Left ventricle myocardium inferior (tissue), 1 donor: ENCODE data around the gene RGS4. TPM values are rescaled to one million over a fixed set of nuclear protein-coding genes. Genes with fewer than 3 reads are reported as not detected.

Source experiments
- DNase-seq: peaks from one replicate; pipeline ENCODE4 v3.0.0-alpha.2; 2020
- H3K27ac ChIP-seq: fragments of 200-600 bp; replicated peaks from 2 replicates; pipeline ENCODE4 v1.8.0; 2021
- H3K27me3 ChIP-seq: fragments of 200-600 bp; 2 replicates; pipeline ENCODE4 v1.8.0; 2021; ENCODE audit warnings: low read depth
- H3K36me3 ChIP-seq: fragments of 200-600 bp; 2 replicates; pipeline ENCODE4 v1.8.0; 2021
- H3K4me1 ChIP-seq: fragments of 200-600 bp; 2 replicates; pipeline ENCODE4 v1.8.0; 2021
- H3K4me3 ChIP-seq: fragments of 200-600 bp; 2 replicates; pipeline ENCODE4 v1.8.0; 2021; ENCODE audit warnings: mild to moderate bottlenecking, moderate library complexity
- H3K9me3 ChIP-seq: fragments of 200-600 bp; replicated peaks from 2 replicates; pipeline ENCODE4 v1.8.0; 2021
- intact Hi-C: fragments of 100-400 bp; cut with micrococcal nuclease; formaldehyde crosslinking; loops from one replicate; pipeline ENCODE4 v1.11.0; 2022
- total RNA-seq: library from RNA; stranded (reverse); fragmentation: NEBNext Ultra II Directional; extraction: Animal tissue kit (Norgen Biotek cat#: 25700); gene quantifications from one replicate; pipeline ENCODE4 v1.2.1, GENCODE V29; 2021
- TF ChIP-seq, protein P1 (sequence below): fragments of 200-600 bp; IDR thresholded peaks from 2 replicates; pipeline ENCODE4 v1.8.0; 2021; ENCODE audit warnings: antibody characterized with exemption, mild to moderate bottlenecking, borderline replicate concordance
- donor health status: DM: no; HTN: yes; CAD: no; lungs with severe emphysema.

The RGS4 gene
- total RNA-seq, 1 donor from 2014 or later, result 3.2 TPM

DNA sequence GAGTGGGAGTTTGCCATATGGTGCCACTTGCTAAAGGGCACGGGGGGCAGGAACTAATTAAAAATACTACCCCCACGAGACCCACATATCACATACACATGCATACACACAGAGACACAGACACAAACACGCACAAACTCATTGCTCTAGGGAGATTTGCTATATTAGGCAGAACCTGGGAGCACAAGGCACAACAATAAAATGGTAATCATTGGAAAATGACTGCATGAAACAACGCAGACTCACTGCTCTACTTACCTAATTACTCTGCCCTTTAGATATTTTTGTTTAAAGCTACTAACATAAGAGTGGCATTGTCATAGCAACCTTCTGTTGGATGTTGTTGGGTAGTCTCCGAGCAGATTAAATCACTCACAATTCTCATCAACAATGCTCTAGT is 20.3 kb upstream of the RGS4 start:
- H3K9me3 ChIP-seq, result no peaks in the 10 kb centered on the region
- no peaks in the 10 kb centered on the region for H3K4me1 ChIP-seq
- H3K27me3 ChIP-seq, result peaks cover 23% of the 10 kb centered on the region
- no peak overlapping the region for H3K4me3 ChIP-seq
- TF ChIP-seq, protein P1, sequence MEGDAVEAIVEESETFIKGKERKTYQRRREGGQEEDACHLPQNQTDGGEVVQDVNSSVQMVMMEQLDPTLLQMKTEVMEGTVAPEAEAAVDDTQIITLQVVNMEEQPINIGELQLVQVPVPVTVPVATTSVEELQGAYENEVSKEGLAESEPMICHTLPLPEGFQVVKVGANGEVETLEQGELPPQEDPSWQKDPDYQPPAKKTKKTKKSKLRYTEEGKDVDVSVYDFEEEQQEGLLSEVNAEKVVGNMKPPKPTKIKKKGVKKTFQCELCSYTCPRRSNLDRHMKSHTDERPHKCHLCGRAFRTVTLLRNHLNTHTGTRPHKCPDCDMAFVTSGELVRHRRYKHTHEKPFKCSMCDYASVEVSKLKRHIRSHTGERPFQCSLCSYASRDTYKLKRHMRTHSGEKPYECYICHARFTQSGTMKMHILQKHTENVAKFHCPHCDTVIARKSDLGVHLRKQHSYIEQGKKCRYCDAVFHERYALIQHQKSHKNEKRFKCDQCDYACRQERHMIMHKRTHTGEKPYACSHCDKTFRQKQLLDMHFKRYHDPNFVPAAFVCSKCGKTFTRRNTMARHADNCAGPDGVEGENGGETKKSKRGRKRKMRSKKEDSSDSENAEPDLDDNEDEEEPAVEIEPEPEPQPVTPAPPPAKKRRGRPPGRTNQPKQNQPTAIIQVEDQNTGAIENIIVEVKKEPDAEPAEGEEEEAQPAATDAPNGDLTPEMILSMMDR, result no peak
- intact Hi-C loops, result no loop called here
- no peak for DNase-seq
- H3K36me3 ChIP-seq, result no peaks in the 10 kb centered on the region
- H3K27ac ChIP-seq, result no peak overlapping the region

DNA sequence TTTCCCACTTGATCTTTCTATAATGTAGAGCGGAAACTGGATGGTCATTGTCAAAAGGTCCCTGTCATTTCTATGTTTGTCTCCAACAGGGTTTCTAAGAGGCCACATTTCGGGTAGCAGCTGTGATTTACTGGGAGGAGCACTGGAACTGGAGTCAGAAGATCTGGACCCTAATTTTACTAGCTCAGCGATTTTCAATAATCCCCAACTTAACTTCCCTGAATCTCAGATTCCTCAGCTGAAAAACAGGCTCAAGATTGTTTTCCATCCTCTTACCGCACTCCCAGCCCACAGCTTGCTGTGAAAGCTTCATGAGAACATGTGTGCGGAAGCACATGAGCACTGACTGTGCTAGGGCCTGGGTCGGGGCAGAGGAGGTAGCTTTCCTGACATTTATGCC is 19.9 kb upstream of the RGS4 start:
- intact Hi-C loops, result no loop called here
- peaks cover 21% of the 10 kb centered on the region for H3K27me3 ChIP-seq

DNA sequence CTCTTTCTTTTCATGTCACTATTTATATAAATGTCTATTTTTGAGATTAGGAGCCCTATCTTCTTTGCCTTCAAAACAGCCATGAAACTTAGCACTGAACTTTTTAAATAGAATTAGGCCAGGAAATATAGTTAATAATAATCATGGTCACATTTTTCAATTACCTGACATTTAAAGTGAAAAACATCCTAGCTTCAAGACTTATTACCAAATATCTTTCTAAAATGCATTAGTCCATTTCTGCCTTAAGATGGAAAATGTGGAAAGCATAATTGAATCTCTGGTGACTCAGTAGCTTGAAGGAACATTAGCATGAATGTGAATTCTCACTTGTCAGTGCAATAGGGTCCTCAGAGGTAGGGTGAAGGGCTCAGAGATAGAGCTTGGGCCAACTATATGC is 18.7 kb upstream of the RGS4 start:
- peaks cover 12% of the 10 kb centered on the region for H3K27me3 ChIP-seq
- no peaks in the 10 kb centered on the region for H3K36me3 ChIP-seq
- intact Hi-C loops, result no loop called here
- no peak overlapping the region for H3K4me3 ChIP-seq
- no peak overlapping the region for H3K27ac ChIP-seq
- TF ChIP-seq, protein P1, result no peak
- no peak for DNase-seq
- H3K9me3 ChIP-seq, result no peaks in the 10 kb centered on the region
- H3K4me1 ChIP-seq, result no peaks in the 10 kb centered on the region

More for the DNA sequence above, 19.9 kb upstream of the RGS4 start:
- Histone ChIP-seq H3K4me1 (no peaks in the 10 kb centered on the region), H3K4me3 (no peak overlapping the region), H3K9me3 (no peaks in the 10 kb centered on the region), H3K36me3 (no peaks in the 10 kb centered on the region), H3K27ac (no peak overlapping the region)
- DNase-seq, result no peak
- TF ChIP-seq, protein P1, result no peak

DNA sequence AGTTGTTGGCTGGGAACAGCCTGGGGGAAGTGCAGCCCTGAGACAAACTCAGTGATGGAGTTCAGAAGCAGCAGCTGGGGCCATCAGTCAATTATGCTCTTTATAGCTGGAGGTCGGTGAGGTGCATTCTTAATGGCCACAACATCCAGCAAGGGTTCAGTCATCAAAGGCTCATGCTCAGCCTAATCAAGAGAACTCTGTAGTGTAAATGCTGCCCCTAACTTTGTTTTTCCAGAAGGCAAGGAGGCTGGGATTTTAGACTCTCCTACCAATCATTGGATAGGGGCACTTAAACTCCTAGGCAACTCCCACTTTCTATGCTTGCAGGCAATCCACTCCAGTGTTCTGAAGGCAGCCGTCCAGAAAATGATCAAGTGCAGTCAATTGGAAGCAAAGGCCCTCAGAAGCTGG is 15.0 kb upstream of the RGS4 start:
- H3K36me3 ChIP-seq, result no peaks in the 10 kb centered on the region
- DNase-seq, result no peak
- H3K4me3 ChIP-seq, result no peak overlapping the region
- no peaks in the 10 kb centered on the region for H3K9me3 ChIP-seq
- H3K4me1 ChIP-seq, result no peaks in the 10 kb centered on the region
- intact Hi-C loops, result no loop called here
- TF ChIP-seq, protein P1, result no peak
- H3K27ac ChIP-seq, result no peak overlapping the region
- peaks cover 5% of the 10 kb centered on the region for H3K27me3 ChIP-seq

DNA sequence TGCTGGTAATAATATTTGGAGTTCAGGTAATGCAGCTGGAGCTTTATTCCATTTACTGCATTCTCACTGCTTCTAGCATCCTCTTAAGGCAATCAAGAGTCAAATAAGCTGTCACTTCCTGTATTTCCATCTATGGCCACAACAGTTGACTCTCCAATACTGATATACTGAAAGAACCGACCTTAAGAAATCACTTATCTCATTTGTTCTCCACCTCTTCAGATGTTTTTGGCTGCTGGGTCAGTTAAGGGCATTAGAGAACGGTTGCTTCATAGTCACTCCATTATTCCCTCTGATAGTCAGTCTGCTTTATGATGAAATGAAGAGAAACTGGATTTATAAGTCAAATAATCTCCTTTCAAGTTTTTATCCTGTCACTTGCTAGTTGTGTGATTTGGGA is 14.2 kb upstream of the RGS4 start:
- intact Hi-C loops, result no loop called here
- TF ChIP-seq, protein P1, result no peak
- H3K27ac ChIP-seq, result no peak overlapping the region

DNA sequence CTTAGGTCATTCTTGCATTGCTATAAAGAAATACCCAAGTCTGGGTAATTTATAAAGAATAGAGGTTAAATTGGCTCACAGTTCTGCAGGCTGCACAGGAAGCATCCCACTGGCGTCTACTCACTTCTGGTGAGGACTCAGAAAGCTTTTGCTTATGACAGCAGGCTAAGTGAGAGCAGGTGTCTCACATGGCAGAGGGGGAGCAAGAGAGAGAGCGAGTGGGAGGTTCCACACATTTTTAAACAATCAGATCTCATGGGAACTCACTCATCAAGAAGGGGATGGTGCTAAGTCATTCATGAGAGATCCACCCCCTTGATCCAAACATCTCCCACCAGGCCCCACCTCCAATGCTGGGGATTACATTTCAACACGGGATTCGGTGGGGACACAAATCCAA is 13.6 kb upstream of the RGS4 start:
- DNase-seq, result no peak
- H3K4me3 ChIP-seq, result no peak overlapping the region
- H3K27me3 ChIP-seq, result no peaks in the 10 kb centered on the region
- H3K4me1 ChIP-seq, result no peaks in the 10 kb centered on the region
- no peaks in the 10 kb centered on the region for H3K36me3 ChIP-seq
- no peaks in the 10 kb centered on the region for H3K9me3 ChIP-seq
- TF ChIP-seq, protein P1, result no peak
- intact Hi-C loops, result no loop called here
- H3K27ac ChIP-seq, result no peak overlapping the region

More for the DNA sequence above, 14.2 kb upstream of the RGS4 start:
- no peaks in the 10 kb centered on the region for H3K27me3 ChIP-seq
- no peak overlapping the region for H3K4me3 ChIP-seq
- H3K4me1 ChIP-seq, result no peaks in the 10 kb centered on the region
- no peak for DNase-seq
- no peaks in the 10 kb centered on the region for H3K36me3 ChIP-seq
- H3K9me3 ChIP-seq, result no peaks in the 10 kb centered on the region
